Right renal cortex interstitium (tissue), 3 donors: ENCODE results near the gene RLBP1. TPM values are rescaled to one million over a fixed set of nuclear protein-coding genes. Genes with fewer than 3 reads are reported as not detected.

ENCODE experiments used
- polyA plus RNA-seq, 3 donors: library from polyadenylated mRNA; unstranded; fragments of 120-200 nt; gene quantifications; one replicate each; pipeline ENCODE4 v1.2.1, GENCODE V29; 2013; ENCODE audit not compliant: insufficient read length in 3 of 3

Gene RLBP1
- polyA plus RNA-seq, 3 donors = not detected

Other genes starting within 250 kb of the RLBP1 start
- gene ABHD2, start 133.1 kb downstream of the RLBP1 start, polyA plus RNA-seq = 10 to 100 TPM; 32.7 to 35.7 (median 33.8) TPM
- 10 to 100 TPM; 31.5 to 38.8 (median 38.3) TPM for gene FANCI, start 22.4 kb upstream of the RLBP1 start, polyA plus RNA-seq
- 10 to 100 TPM; 47.8 to 50.2 (median 48.0) TPM for gene POLG, start 113.2 kb upstream of the RLBP1 start, polyA plus RNA-seq